ENCODE measurements around the gene SPATS2L.

SPATS2L gene

GRCh38 chr2:200320991-200321390 is 14.5 kb downstream of the SPATS2L start:
- Histone ChIP-seq H3K4me1 (peaks cover 0 to 51% (median 18%) of the 10 kb centered on the region in 4 donors), H3K36me3 (no peaks in the 10 kb centered on the region), H3K4me3 (no peak overlapping the region), H3K9me3 (no peaks in the 10 kb centered on the region), H3K27me3 (no peaks in the 10 kb centered on the region), H3K27ac (no peak overlapping the region)
- intact Hi-C loops (cut with DNase I; ENCODE audit: low total_unique reads), result no loop called here
- DNase-seq, result no peak
- no peak for TF ChIP-seq CTCF (IDR thresholded peaks at IDR 0.05)

DNA sequence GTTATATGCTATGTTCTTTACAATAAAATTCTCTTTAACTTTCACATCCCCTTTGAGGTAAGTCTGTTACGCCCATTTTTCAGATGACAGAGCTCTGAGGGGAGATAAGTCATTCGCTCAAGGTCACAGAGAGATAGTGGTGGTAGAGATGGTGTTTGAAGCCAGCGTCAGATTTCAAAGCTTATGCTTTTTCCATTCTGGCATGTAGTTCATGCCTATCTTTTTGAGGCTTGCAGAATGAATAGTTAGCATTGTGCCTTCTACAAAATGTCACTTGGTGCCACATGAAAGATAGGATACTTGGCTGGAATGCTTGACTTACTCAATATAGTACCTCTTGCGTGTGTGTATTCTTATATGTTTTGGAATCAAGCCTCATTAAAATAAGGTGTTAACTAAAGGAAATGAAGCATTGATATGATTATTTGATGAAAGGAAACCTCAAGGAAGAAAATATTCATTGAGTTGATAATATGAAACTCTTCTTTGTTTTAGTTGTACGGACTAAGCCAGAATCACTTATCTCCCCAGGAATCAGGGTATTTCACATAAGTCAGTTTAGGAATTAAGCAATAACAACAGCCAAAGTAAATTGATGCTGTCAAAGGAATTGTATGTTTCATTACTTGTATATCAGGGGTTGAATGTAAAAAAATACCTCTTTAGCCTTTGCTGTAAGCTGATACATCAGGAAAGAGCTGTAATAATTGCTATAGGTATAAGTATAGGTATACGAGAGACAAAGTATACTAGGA is 15.5 kb downstream of the SPATS2L start:
- no peak for TF ChIP-seq CTCF (IDR thresholded peaks at IDR 0.05)
- H3K27ac ChIP-seq, result no peak overlapping the region
- no peaks in the 10 kb centered on the region for H3K9me3 ChIP-seq
- no peaks in the 10 kb centered on the region for H3K36me3 ChIP-seq
- no peak overlapping the region for H3K4me3 ChIP-seq
- intact Hi-C loops (cut with DNase I; ENCODE audit: low total_unique reads), result no loop called here
- no peak for DNase-seq
- peaks cover 0 to 44% (median 18%) of the 10 kb centered on the region in 4 donors for H3K4me1 ChIP-seq
- no peaks in the 10 kb centered on the region for H3K27me3 ChIP-seq

DNA sequence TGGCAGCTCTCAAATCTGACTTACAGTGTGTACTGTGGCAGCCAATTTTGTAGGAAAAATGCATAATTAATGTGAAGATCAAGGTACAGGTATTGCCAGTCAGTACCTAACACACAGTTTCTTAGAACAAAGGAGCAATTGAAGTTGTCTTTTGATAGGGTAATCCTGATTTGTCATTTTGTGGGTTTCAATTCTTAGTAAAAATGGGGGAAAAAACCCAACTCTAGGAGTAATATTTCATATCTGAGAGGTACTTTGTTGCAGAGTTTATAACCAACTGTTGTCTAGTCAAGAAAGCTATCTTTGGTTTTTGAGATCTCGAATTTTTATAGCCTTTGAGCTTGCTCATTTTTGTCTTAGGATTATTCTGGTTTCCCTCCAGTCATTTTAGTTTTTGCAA is 16.1 kb downstream of the SPATS2L start:
- H3K36me3 ChIP-seq, result no peaks in the 10 kb centered on the region
- TF ChIP-seq CTCF (IDR thresholded peaks at IDR 0.05), result no peak
- no peaks in the 10 kb centered on the region for H3K27me3 ChIP-seq
- peaks cover 0 to 43% (median 15%) of the 10 kb centered on the region in 4 donors for H3K4me1 ChIP-seq
- no peak for DNase-seq
- H3K4me3 ChIP-seq, result no peak overlapping the region
- intact Hi-C loops (cut with DNase I; ENCODE audit: low total_unique reads), result no loop called here
- no peak overlapping the region for H3K27ac ChIP-seq
- no peaks in the 10 kb centered on the region for H3K9me3 ChIP-seq

GRCh38 chr2:200324362-200324761 is 17.9 kb downstream of the SPATS2L start:
- Histone ChIP-seq H3K9me3 (no peaks in the 10 kb centered on the region), H3K4me3 (no peak overlapping the region), H3K36me3 (no peaks in the 10 kb centered on the region), H3K4me1 (peaks cover 0 to 32% (median 11%) of the 10 kb centered on the region in 4 donors), H3K27me3 (no peaks in the 10 kb centered on the region), H3K27ac (no peak overlapping the region)
- intact Hi-C loops (cut with DNase I; ENCODE audit: low total_unique reads), result no loop called here
- TF ChIP-seq CTCF (IDR thresholded peaks at IDR 0.05), result no peak
- no peak for DNase-seq

GRCh38 chr2:200329384-200329783 is 22.9 kb downstream of the SPATS2L start:
- H3K27ac ChIP-seq, result peak overlapping the region in 1 of 2 donors; percentile 1
- no peak overlapping the region for H3K4me3 ChIP-seq
- no peaks in the 10 kb centered on the region for H3K9me3 ChIP-seq
- H3K36me3 ChIP-seq, result no peaks in the 10 kb centered on the region
- H3K4me1 ChIP-seq, result peaks cover 0 to 38% (median 19%) of the 10 kb centered on the region in 4 donors
- H3K27me3 ChIP-seq, result no peaks in the 10 kb centered on the region
- intact Hi-C loops (cut with DNase I; ENCODE audit: low total_unique reads), result no loop called here
- TF ChIP-seq CTCF (IDR thresholded peaks at IDR 0.05), result no peak
- DNase-seq, result no peak

All from tibial artery (tissue), 4 donors.